Neural cell (in vitro differentiated cells): ENCODE data around the gene NLRP14. TPM values are rescaled to one million over a fixed set of nuclear protein-coding genes. Genes with fewer than 3 reads are reported as not detected.

ENCODE experiments used
- H2AFZ ChIP-seq: fragments of 200-600, 300-800 bp; sonication (generic), shearing (Covaris generic); 2 replicates; pipeline ENCODE4 v1.6.0; 2014; ENCODE audit warnings: low read depth, mild to moderate bottlenecking, antibody characterized with exemption, low read length, moderate library complexity
- H3F3A ChIP-seq: fragments of 200-600 bp; shearing (Covaris generic); 2 replicates; pipeline ENCODE4 v1.6.1; 2016; ENCODE audit warnings: mild to moderate bottlenecking, moderate library complexity, mixed read lengths, antibody characterized with exemption, low read length; ENCODE audit not compliant: insufficient read depth, poor library complexity, severe bottlenecking
- H3K27ac ChIP-seq: fragments of 200-600, 300-800 bp; sonication (generic), shearing (Covaris generic); 2 replicates; pipeline ENCODE4 v1.5.1; 2014; ENCODE audit warnings: mild to moderate bottlenecking, low read length, moderate library complexity
- H3K27me3 ChIP-seq: fragments of 300-800, 200-600 bp; sonication (generic), shearing (Covaris generic); 2 replicates; pipeline ENCODE4 v1.6.0; 2014; ENCODE audit warnings: mild to moderate bottlenecking, low read depth, low read length, moderate library complexity; ENCODE audit not compliant: insufficient read depth
- H3K36me3 ChIP-seq: fragments of 300-800, 200-600 bp; sonication (generic), shearing (Covaris generic); 2 replicates; pipeline ENCODE4 v1.5.1; 2014; ENCODE audit warnings: mild to moderate bottlenecking, antibody characterized with exemption, low read length, moderate library complexity; ENCODE audit not compliant: insufficient read depth
- H3K4me2 ChIP-seq: fragments of 300-800, 200-600 bp; sonication (generic), shearing (Covaris generic); 2 replicates; pipeline ENCODE4 v1.6.0; 2014; ENCODE audit warnings: mild to moderate bottlenecking, low read length
- H3K4me3 ChIP-seq: fragments of 300-800, 200-600 bp; sonication (generic), shearing (Covaris generic); 2 replicates; pipeline ENCODE4 v1.5.1; 2014; ENCODE audit warnings: mild to moderate bottlenecking, low read length, moderate library complexity
- H3K79me2 ChIP-seq: fragments of 200-600 bp; shearing (Covaris generic); replicated peaks from 2 replicates; pipeline ENCODE4 v1.6.0; 2014; ENCODE audit warnings: mild to moderate bottlenecking, low read length, moderate library complexity; ENCODE audit not compliant: insufficient read depth
- H3K9ac ChIP-seq: fragments of 300-800, 200-600 bp; sonication (generic), shearing (Covaris generic); 2 replicates; pipeline ENCODE4 v1.6.1; 2016; ENCODE audit warnings: mild to moderate bottlenecking, low read length, mixed read lengths
- H3K9me2 ChIP-seq: fragments of 200-600 bp; shearing (Covaris generic); 2 replicates; pipeline ENCODE4 v1.6.1; 2016; ENCODE audit warnings: mild to moderate bottlenecking, low read length, mixed read lengths; ENCODE audit not compliant: insufficient read depth
- H3K9me3 ChIP-seq: fragments of 200-600, 300-800 bp; sonication (generic), shearing (Covaris generic); 2 replicates; pipeline ENCODE4 v1.6.1; 2016; ENCODE audit warnings: mild to moderate bottlenecking, mixed run types, low read length, moderate library complexity, mixed read lengths
- H4K20me1 ChIP-seq: fragments of 200-600 bp; shearing (Covaris generic); 2 replicates; pipeline ENCODE4 v1.6.1; 2016; ENCODE audit warnings: mild to moderate bottlenecking, mixed run types; ENCODE audit not compliant: insufficient read depth
- EP300 ChIP-seq: fragments of 450-650 bp; conservative IDR thresholded peaks from 2 replicates; pipeline ENCODE4 v1.6.1; 2014; ENCODE audit warnings: antibody characterized with exemption, mild to moderate bottlenecking, moderate library complexity; ENCODE audit not compliant: poor library complexity, severe bottlenecking
- EZH2 ChIP-seq: fragments of 200-600, 300-800 bp; shearing (Covaris generic), sonication (generic); IDR thresholded peaks from 2 replicates; pipeline ENCODE4 v1.6.1; 2014; ENCODE audit warnings: antibody characterized with exemption, low read length, borderline replicate concordance, mild to moderate bottlenecking; ENCODE audit not compliant: insufficient read depth, poor library complexity, severe bottlenecking
- MXI1 ChIP-seq: fragments of 450-650 bp; conservative IDR thresholded peaks from 2 replicates; pipeline ENCODE4 v1.6.1; 2014; ENCODE audit warnings: antibody characterized with exemption, mild to moderate bottlenecking; ENCODE audit not compliant: poor library complexity, severe bottlenecking
- POLR2AphosphoS5 ChIP-seq: IDR thresholded peaks from 2 replicates; pipeline ENCODE4 v1.6.1; 2012
- RAD21 ChIP-seq: fragments of 450-650 bp; conservative IDR thresholded peaks from 2 replicates; pipeline ENCODE4 v1.6.1; 2014; ENCODE audit warnings: antibody characterized with exemption, mild to moderate bottlenecking, moderate library complexity
- SMC3 ChIP-seq: fragments of 450-650 bp; conservative IDR thresholded peaks from 2 replicates; pipeline ENCODE4 v1.6.1; 2014; ENCODE audit warnings: antibody characterized with exemption, mild to moderate bottlenecking, moderate library complexity; ENCODE audit not compliant: poor library complexity
- TAF1 ChIP-seq: IDR thresholded peaks from 2 replicates; pipeline ENCODE4 v1.6.1; 2012; ENCODE audit warnings: low read depth
- polyA plus RNA-seq: library from polyadenylated mRNA; depleted of rRNA; stranded (reverse); fragments of >200 nt; gene quantifications from 2 replicates; pipeline ENCODE4 v1.2.3, GENCODE V29; 2014
- TF ChIP-seq, protein P1 (sequence below): IDR thresholded peaks from 2 replicates; pipeline ENCODE4 v1.6.1; 2012; ENCODE audit warnings: borderline replicate concordance
- TF ChIP-seq, protein P2 (sequence below): fragments of 450-650 bp; IDR thresholded peaks from 2 replicates; pipeline ENCODE4 v1.5.1; 2014; ENCODE audit warnings: antibody characterized with exemption, mild to moderate bottlenecking, moderate library complexity; ENCODE audit not compliant: poor library complexity, severe bottlenecking

Gene NLRP14
- polyA plus RNA-seq, 1 donor from 2014 or later, result 0.48 TPM

DNA sequence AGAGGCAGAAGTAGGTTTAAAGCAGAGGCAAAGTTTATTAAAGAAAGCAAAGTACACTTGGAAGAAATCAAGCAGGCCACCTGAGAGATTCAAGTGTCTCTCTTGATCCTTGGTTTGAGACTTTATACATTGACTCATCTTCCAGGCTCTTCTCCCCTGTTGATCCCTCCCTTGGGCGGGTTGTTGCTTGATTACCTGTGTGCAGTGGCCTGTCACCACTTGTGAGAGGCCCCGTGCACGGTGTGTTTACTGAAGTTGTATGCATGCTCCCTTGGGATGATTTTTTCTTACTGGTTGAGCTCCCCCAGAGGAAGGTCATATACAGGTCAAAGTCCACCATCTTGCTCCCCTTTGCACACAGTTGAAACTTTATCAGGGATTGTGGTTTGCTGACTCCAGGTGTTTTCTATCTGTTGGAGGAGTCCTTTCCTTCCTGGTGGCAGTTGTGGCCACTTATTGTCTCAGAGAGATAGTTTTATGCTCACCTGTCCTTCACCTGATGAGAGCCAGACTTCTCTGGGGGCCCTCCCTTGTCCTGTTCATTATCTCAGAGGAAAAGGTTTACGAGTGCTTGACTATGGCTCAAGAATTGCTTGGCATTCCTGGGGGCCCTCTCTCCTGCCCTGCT, 52.2 kb downstream of the NLRP14 start:
- no peak overlapping the region for H2AFZ ChIP-seq
- H3K9me3 ChIP-seq, result no peaks in the 10 kb centered on the region
- H3K27me3 ChIP-seq, result no peaks in the 10 kb centered on the region
- TF ChIP-seq, protein P1, sequence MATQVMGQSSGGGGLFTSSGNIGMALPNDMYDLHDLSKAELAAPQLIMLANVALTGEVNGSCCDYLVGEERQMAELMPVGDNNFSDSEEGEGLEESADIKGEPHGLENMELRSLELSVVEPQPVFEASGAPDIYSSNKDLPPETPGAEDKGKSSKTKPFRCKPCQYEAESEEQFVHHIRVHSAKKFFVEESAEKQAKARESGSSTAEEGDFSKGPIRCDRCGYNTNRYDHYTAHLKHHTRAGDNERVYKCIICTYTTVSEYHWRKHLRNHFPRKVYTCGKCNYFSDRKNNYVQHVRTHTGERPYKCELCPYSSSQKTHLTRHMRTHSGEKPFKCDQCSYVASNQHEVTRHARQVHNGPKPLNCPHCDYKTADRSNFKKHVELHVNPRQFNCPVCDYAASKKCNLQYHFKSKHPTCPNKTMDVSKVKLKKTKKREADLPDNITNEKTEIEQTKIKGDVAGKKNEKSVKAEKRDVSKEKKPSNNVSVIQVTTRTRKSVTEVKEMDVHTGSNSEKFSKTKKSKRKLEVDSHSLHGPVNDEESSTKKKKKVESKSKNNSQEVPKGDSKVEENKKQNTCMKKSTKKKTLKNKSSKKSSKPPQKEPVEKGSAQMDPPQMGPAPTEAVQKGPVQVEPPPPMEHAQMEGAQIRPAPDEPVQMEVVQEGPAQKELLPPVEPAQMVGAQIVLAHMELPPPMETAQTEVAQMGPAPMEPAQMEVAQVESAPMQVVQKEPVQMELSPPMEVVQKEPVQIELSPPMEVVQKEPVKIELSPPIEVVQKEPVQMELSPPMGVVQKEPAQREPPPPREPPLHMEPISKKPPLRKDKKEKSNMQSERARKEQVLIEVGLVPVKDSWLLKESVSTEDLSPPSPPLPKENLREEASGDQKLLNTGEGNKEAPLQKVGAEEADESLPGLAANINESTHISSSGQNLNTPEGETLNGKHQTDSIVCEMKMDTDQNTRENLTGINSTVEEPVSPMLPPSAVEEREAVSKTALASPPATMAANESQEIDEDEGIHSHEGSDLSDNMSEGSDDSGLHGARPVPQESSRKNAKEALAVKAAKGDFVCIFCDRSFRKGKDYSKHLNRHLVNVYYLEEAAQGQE, result no peak
- TF ChIP-seq SMC3, result no peak
- TF ChIP-seq POLR2AphosphoS5, result no peak
- no peaks in the 10 kb centered on the region for H4K20me1 ChIP-seq
- no peaks in the 10 kb centered on the region for H3K79me2 ChIP-seq
- H3K36me3 ChIP-seq, result no peaks in the 10 kb centered on the region
- H3K9me2 ChIP-seq, result no peaks in the 10 kb centered on the region
- H3K4me3 ChIP-seq, result no peak overlapping the region
- H3F3A ChIP-seq, result no peaks in the 10 kb centered on the region
- no peak overlapping the region for H3K4me2 ChIP-seq
- H3K9ac ChIP-seq, result no peak overlapping the region
- H3K27ac ChIP-seq, result no peak overlapping the region

DNA sequence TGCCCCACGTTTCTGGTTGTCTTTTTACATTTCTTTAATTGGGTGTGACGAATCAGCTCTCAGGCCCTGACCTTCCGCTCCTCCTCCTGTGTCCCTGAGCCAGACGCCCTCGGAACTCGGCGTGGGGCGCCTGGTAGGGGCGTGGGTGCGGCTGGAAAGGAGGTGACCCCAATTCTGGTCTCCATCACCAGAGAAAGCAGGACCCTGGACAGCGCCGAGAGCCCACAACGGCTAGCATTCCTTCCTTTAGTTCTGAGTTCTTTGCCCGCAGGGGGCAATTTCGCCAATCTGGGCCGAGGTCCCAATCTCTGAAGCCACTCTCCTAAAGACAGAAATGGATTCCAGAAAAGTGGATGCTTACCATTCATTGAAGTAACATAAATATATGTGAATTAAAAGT, 56.8 kb downstream of the NLRP14 start:
- H3K27me3 ChIP-seq, result no peaks in the 10 kb centered on the region
- no peaks in the 10 kb centered on the region for H4K20me1 ChIP-seq
- H3K9me2 ChIP-seq, result no peaks in the 10 kb centered on the region
- no peak overlapping the region for H3K4me2 ChIP-seq
- TF ChIP-seq, protein P1, result no peak
- TF ChIP-seq, protein P2, sequence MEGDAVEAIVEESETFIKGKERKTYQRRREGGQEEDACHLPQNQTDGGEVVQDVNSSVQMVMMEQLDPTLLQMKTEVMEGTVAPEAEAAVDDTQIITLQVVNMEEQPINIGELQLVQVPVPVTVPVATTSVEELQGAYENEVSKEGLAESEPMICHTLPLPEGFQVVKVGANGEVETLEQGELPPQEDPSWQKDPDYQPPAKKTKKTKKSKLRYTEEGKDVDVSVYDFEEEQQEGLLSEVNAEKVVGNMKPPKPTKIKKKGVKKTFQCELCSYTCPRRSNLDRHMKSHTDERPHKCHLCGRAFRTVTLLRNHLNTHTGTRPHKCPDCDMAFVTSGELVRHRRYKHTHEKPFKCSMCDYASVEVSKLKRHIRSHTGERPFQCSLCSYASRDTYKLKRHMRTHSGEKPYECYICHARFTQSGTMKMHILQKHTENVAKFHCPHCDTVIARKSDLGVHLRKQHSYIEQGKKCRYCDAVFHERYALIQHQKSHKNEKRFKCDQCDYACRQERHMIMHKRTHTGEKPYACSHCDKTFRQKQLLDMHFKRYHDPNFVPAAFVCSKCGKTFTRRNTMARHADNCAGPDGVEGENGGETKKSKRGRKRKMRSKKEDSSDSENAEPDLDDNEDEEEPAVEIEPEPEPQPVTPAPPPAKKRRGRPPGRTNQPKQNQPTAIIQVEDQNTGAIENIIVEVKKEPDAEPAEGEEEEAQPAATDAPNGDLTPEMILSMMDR, result no peak
- TF ChIP-seq EZH2, result no peak
- no peak for TF ChIP-seq TAF1
- no peak for TF ChIP-seq EP300
- TF ChIP-seq MXI1, result no peak
- TF ChIP-seq SMC3, result no peak
- no peak for TF ChIP-seq RAD21
- TF ChIP-seq POLR2AphosphoS5, result no peak
- H3K79me2 ChIP-seq, result no peaks in the 10 kb centered on the region
- no peak overlapping the region for H3K4me3 ChIP-seq
- H3K36me3 ChIP-seq, result no peaks in the 10 kb centered on the region
- H3F3A ChIP-seq, result no peaks in the 10 kb centered on the region
- no peak overlapping the region for H2AFZ ChIP-seq
- H3K9me3 ChIP-seq, result no peaks in the 10 kb centered on the region
- no peak overlapping the region for H3K27ac ChIP-seq
- no peak overlapping the region for H3K9ac ChIP-seq
